RWPE2 (cell line): ENCODE measurements around the gene CMSS1.

Source experiments
- ATAC-seq: fragments of 200-7000 bp; cut with Tn5 transposase; 3 replicates; pipeline ENCODE4 v1.9.1; 2021; ENCODE audit warnings: low read depth
- DNase-seq: peaks from one replicate; pipeline ENCODE4 v3.0.0-alpha.2; 2020; ENCODE audit warnings: low spot score
- H3K27ac ChIP-seq: fragments of 450-650 bp; 2 replicates; pipeline ENCODE4 v1.5.1; 2017; ENCODE audit warnings: mild to moderate bottlenecking; ENCODE audit not compliant: poor library complexity, severe bottlenecking
- H3K27me3 ChIP-seq: fragments of 250-450 bp; sonication (Bioruptor Pico); 2 replicates; pipeline ENCODE4 v1.5.1; 2021; ENCODE audit warnings: mild to moderate bottlenecking, moderate library complexity; ENCODE audit not compliant: insufficient read depth, poor library complexity, severe bottlenecking
- H3K36me3 ChIP-seq: fragments of 250-450 bp; sonication (Bioruptor Pico); 2 replicates; pipeline ENCODE4 v1.5.1; 2020; ENCODE audit warnings: low read depth, mild to moderate bottlenecking, moderate library complexity
- H3K4me1 ChIP-seq: fragments of 250-450 bp; sonication (Bioruptor Pico); 2 replicates; pipeline ENCODE4 v1.5.1; 2021; ENCODE audit warnings: mild to moderate bottlenecking, moderate library complexity; ENCODE audit not compliant: insufficient read depth, poor library complexity, severe bottlenecking
- H3K4me3 ChIP-seq: fragments of 250-450 bp; sonication (Bioruptor Pico); 2 replicates; pipeline ENCODE4 v1.5.1; 2021; ENCODE audit warnings: mild to moderate bottlenecking, moderate library complexity; ENCODE audit not compliant: severe bottlenecking
- H3K9me3 ChIP-seq: fragments of 250-450 bp; sonication (Bioruptor Pico); 2 replicates; pipeline ENCODE4 v1.5.1; 2021; ENCODE audit warnings: mild to moderate bottlenecking, moderate library complexity; ENCODE audit not compliant: severe bottlenecking
- CTCF ChIP-seq: fragments of 450-650 bp; IDR thresholded peaks from one replicate; pipeline ENCODE4 v1.5.1; 2017; ENCODE audit warnings: mild to moderate bottlenecking, moderate library complexity; ENCODE audit not compliant: poor library complexity, severe bottlenecking

CMSS1 gene

GRCh38 chr3:99943931-99944761 is 126.5 kb downstream of the CMSS1 start:
- no peaks in the 10 kb centered on the region for H3K36me3 ChIP-seq
- no peak for TF ChIP-seq CTCF
- no peak overlapping the region for H3K4me3 ChIP-seq
- no peak overlapping the region for H3K27ac ChIP-seq
- ATAC-seq (no peak), DNase-seq (no peak)
- no peaks in the 10 kb centered on the region for H3K9me3 ChIP-seq
- H3K27me3 ChIP-seq, result no peaks in the 10 kb centered on the region
- H3K4me1 ChIP-seq, result no peaks in the 10 kb centered on the region

DNA sequence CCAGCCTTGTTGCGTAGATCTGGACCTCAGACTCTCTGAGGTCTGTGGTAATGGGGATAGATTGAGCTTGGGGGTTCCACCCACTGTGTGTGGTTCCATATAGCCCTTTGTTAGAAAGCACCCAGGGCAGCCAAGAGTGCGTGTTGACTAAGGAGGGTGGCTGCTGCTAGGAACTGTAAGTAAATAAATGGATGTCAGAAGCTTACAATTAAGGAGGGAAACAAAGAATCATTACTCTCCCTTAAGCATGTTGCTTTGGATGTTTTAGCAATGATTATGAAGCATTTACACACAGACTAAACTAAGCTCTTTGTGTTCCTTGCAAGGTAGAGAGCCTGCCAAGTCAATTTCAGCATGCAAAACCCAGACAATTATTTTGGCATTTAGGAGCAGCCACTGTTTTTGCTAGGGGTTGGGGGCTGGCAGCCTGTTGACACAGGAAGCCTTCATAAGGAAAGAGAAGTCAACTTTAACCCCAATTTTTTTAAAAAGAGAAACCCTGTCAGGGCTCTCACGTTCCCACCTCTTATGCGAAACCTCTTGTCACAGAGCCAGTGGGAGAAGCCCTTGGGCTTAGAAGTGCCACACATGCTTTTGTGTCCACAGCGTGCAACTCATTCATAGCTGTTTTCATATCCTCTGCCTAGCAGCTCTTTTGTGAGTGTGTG is 127.8 kb downstream of the CMSS1 start:
- no peaks in the 10 kb centered on the region for H3K4me1 ChIP-seq
- no peak overlapping the region for H3K27ac ChIP-seq
- no peaks in the 10 kb centered on the region for H3K27me3 ChIP-seq
- no peak for TF ChIP-seq CTCF
- no peaks in the 10 kb centered on the region for H3K36me3 ChIP-seq
- ATAC-seq (no peak), DNase-seq (no peak)
- no peaks in the 10 kb centered on the region for H3K9me3 ChIP-seq
- no peak overlapping the region for H3K4me3 ChIP-seq

GRCh38 chr3:99947356-99947755 is 129.7 kb downstream of the CMSS1 start:
- no peaks in the 10 kb centered on the region for H3K36me3 ChIP-seq
- no peaks in the 10 kb centered on the region for H3K4me1 ChIP-seq
- H3K4me3 ChIP-seq, result no peak overlapping the region
- H3K27ac ChIP-seq, result no peak overlapping the region
- no peak for ATAC-seq
- no peaks in the 10 kb centered on the region for H3K27me3 ChIP-seq
- H3K9me3 ChIP-seq, result no peaks in the 10 kb centered on the region
- no peak for DNase-seq
- no peak for TF ChIP-seq CTCF

- ATAC-seq, result no peak
- H3K4me1 ChIP-seq, result no peaks in the 10 kb centered on the region
Observed at GRCh38 chr3:99948467-99949089, 130.9 kb downstream of the CMSS1 start.

More at GRCh38 chr3:99948467-99949089, 130.9 kb downstream of the CMSS1 start:
- Histone ChIP-seq H3K36me3 (no peaks in the 10 kb centered on the region), H3K27me3 (no peaks in the 10 kb centered on the region), H3K4me3 (no peak overlapping the region), H3K27ac (no peak overlapping the region), H3K9me3 (no peaks in the 10 kb centered on the region)
- no peak for DNase-seq
- no peak for TF ChIP-seq CTCF
